GM19240 (cell line): Measurements from ENCODE around the gene RFX5.

Experiments
- DNase-seq: peaks from one replicate; pipeline ENCODE4 v3.0.0; 2011; ENCODE audit warnings: low spot score; ENCODE audit not compliant: insufficient read length

RFX5 gene

DNA sequence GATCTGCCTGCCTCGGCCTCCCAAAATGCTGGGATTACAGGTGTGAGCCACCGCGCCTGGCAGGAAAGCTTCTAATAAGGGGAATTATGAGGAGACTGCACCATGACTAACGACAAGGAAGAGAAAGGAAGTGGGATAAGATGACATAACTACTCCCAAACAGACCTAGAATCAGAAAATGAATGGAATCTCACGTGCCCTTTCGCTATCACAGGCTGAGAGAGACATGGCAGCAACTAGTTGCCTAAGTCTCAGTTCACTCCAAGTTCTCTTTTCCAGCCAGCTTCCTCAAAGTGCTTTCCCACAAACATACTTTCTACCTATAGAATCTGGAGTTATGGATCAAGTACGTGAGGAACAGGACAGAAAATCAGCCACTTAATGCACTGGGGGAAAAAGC lies 21.8 kb downstream of the RFX5 start:
- DNase-seq, result no peak

DNA sequence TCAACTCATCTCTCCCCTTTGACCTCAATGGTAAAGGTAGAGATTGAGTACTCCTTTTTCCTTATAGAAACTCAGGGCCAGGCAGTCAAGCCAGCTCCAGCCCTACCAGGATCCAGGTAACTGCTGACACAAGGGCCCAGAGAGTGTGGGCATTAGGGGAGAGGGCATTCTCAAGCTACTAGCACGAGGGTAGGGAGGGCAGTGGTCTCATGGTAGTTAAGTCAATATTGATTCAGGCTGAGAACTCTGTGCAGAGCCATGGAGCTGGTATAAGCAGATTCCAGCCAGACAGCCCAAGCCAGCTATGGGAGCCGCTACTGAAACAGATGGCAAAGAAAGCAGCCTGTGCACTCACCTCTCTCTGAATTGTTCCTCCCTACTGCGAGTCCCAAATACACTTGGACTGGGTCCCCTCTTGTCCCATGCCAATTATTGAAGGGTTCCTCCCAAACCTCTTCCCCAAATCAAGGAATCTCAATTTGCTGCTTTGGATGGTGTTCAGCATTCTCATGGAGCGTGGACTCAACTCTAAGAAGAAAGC lies 22.6 kb downstream of the RFX5 start:
- no peak for DNase-seq

DNA sequence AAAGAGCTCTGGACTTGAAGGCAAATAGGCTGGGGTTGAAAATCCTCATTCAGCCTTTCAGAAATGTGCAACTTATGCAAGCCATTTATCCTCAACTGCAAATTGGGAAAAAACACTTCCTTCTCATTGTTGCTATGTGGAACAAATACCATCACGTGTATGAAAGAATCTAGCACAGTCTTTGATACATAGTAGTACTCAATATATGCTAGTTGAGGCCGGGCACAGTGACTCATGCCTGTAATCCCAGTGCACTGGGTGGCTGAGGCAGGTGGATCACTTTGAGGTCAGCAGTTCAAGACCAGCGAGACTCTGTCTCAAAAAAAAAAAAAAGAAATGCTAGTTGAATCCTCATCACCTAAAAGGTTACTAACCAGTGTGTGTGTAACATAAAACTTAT lies 28.1 kb downstream of the RFX5 start:
- no peak for DNase-seq

DNA sequence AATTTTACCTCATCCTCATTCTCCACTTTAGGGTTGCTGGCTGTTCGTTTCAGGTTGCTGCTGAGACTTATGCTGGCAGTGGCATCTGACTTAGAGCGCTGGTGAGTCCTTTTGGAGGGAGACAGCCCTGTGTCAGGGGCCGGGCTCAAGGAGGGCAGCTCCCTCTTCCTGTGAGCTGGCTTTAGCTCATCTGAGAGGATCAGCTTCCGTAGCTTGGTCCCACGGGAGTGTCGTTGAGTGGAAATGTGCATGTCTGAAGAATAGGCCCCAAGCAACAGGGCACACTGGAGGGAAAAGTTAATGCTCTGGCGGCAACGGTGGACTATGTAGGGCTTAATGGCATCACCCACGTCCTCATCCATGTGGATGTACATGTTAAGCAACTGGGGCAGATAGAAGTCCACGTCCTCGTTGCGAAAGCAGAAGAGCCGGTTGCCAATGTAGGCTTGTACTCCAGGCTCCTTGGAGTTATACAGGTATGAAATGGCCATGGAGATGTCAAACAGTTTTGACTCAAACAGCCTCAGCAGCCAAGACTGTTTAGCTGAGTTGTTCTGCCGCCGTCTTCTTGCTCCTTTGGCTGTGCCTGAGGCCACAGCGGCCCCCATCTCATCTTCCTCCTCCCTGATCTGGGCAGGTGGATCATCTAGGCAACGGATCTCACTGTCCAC lies 31.4 kb downstream of the RFX5 start:
- DNase-seq, result no peak

DNA sequence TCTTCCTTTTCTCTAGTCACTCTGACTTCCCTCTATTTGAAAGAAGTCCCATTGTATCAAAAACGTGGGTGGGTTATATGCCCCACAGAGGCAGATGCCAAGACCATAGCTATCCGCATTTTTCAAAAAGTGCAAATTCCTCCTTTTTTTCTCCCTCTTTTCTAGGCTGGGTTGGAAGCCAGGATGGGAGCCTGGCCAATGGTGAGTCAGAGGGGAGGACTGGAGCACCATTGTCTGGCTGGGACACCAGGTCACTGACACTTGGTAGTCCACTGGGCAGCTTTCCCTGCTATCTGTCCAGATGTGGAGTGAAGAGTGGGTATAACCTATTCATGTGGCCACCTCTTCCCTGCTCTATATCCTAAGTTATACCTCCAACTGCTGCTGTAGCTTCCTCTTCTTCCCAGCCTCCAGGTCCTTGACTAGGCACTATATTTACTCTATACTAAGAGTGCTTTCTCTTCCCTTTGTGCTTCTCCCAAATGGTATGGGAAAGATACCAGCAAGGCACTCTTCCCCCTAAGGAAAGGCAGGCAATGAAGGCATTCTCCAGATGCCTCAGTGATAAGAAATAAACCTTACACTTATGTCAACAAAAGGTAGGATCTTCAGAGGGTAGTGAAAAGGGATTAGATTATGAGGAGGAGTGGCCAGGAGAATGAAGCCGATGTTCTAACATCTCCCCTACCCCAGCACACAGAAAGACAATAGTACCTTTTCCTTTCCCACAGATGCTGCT lies 32.7 kb downstream of the RFX5 start:
- DNase-seq, result no peak

DNA sequence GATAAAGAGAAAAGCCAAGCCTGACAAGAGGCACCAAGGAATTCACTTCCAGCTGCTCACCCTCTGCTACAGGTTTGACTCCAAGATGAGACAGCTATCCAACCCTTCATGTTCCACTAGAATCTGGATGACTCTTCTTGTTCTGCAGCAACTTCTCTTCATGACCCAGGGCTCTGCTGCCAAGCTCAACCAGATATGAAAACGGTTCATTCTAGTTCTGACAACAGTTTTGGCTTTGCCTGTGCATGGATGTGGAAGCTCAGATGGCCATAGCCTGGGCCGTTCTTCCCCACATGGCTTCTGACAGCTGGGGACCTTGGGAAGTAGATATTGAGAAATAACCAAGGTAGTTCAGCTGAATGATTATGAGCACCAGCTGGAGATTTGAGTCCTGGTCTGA lies 33.6 kb downstream of the RFX5 start:
- no peak for DNase-seq

DNA sequence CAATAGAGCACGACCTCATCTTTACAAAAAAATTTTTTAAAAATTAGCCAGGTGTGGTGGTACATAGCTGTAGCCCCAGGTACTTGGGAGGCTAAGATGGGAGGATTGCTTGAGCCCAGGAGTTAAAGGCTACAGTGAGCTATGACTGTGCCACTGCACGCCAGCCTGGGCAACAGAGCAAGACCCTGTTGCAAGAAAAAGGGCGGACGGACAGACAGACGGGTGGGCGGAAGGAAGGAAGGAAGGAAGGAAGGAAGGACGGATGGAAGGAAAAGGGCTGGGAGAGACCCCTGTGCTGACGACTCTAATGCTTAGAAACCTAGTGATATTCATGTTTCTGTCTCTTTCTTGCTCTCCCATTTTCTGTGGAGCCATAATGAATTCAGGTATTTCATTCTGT lies 34.2 kb downstream of the RFX5 start:
- no peak for DNase-seq

DNA sequence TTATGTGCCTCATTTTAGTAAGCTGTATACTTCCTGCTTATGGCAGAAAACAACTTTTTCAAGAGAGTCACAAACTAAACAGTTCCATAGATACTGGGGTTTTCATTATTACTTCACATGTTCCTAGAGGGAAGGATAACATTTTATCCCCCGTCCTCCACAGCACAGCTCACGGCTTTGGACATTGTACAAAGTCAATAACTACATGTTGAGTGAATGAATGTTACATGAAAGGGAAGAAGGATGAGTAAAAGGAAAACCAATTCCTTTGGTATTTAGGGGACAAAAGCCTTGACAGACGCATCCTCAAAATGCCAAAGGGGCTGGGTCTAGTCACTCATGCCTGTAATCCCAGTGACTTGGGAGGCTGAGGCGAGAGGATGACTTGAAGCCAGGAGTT lies 34.6 kb downstream of the RFX5 start:
- no peak for DNase-seq

DNA sequence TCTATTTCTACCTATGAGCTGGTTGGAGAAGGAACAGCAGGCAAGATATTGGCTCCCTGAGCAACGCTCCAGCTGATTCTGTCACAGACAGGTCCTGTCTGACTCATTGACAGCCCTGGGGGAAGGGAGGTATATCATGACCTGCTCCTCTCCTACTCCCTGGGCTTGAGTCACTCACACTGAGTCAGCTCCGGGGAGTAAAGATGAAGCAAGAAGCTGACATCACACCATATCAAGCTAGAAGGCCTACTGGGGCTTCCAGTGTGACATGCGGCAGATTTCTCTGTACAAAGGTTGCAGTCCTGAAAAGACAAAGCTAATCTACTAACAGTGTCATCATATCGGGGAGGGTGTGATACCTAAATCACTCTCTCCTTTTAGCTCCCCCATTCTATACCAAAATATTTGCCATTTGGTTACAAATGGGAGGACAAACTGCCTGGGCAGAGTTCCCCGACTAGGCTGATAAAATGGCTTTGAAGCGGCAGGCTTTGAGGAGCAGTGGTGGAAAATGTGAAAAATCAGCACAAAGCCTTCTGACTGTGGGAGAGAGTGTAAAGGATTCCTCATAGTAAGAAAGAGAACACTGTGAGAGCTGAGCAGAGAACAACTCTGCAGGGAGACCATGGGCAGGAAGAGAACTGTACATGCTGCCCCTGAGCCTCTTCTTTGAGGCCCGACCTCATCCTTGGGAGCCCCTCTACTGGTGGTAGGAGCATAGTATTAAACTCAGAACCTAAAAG lies 35.3 kb downstream of the RFX5 start:
- DNase-seq, result no peak

DNA sequence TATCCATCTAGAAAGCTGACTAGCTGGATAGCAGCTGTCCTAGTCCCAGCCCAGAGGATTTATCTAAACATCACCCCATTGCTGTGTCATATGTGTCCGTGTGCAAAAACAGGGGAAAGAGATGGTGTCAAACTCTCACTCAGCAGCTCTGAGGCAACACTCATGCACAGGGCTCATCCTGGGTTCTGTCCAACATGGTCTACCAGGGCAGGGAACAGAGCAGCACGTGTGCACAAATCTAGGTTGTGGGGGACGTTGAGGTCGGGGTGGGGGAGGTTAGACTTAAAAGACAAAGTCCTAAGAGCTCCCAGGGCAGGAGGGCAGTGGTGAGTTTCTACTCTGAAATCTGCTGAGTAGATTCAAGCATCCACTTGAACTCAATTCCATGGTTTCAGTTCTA lies 36.0 kb downstream of the RFX5 start:
- no peak for DNase-seq

DNA sequence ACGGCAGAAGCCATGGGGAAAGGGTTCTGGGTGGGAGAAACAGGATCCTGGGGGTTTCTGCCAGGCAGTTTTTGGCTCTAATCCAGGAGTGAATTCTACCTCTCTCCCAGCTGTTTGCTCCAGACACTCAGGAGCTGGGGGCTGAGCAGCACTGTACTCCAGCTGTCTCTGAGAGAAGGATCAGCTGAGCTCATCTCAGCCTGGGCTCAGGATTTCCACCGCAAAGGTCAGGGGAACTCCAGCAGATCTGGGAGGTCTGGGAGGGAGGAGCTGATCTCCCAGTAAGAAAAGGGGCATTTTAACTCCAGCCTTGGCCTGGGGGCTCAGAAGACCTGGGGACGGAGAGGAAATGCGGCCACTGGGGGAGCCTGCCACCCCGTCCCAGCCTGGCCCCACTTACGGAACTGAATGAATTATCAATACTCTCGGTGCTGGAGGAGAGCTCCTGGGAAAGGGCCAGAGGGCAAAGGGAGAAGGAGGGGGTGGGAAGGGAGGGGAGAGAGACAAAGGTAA lies 37.2 kb downstream of the RFX5 start:
- DNase-seq, result no peak

DNA sequence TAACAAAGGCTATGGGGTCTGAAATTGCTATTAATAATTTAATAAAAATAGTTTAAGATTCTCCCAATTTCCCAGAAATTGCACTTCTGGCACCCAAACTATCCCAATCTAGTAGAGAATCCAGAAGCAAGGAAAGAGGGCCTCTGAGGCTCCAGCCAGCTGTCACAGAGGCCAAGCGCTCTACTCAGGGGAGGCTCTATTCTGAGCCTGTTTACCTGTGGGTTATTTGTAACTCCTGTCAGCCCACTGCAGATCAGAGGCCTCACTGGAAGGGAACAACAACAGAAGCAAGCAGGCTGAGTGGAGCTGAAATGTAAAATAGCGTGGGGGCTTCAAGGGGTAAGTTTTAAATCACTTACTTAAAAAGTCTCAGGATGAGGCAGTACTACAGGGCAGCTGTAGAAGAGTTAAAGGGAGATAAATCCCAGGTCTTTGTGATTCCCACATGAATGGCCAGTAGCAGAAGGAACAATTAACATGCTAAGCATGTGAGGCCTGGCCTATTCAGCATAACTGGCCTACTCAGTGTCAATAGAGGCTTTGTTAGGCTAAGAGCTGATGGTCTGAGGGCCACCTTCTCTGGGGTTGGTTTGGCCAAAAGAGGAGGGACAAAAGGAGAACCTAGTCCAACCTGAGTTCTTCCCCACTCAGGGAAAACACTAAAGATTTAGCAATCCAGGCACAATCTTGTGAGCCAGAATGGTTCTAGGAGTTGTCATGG lies 52.1 kb downstream of the RFX5 start:
- DNase-seq, result no peak

DNA sequence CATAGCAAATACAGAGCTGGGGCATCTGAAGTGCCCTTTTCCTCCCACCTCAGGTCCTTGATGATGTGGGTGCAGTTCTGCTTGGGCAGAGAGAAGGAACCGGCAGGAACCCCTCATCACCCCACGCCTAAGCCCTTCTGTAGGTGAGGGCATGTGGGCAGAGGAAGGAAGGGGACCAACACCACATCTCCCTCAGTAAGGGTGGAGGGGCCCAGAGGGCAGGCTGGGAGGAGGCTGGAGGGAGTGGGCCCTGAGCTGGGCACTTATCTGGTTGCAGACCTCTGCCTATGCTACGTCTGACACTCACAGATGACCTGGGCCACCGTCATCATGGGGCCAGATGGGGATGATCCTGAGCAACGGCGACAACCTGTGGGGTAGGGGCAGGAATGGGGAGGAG lies 54.0 kb downstream of the RFX5 start:
- no peak for DNase-seq

DNA sequence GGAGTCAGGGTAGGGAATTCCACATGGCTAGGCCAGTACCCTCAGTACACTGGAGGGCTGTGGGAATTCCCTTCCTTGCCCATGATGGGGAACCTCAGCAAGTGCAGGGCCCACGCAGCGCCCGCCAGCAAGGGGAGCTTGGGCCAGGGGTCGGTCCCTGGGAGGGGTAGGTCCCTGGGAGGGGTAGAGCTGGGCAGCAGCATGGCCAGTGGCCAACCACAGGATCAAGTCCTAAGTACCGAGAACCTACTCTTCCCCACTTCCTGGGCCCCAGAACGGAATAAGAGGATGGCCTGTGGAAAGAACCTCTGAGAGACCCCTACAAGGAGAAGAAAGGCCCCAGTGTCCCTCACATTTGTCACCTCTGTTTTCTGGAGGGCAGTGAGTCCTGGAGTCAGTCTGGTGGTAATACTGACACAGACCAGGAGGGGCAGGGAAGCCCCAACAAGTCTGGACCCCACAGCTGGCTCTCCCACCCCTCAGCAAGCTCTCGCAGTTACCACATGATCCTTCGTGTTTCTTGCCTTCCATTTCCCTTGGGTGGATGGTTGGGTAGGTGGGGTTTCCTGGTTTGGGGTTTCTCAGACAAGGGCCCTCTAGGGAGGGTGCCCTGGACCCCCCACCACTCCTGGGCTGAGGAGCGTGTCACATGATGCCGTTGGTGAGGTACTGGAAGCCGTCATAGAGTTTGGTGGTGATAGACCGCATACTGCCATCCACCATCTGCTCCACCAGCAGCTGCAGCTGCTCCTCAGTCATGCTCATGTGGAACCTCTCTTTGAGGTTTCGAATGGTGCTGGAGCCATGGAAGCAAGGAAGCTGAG lies 54.6 kb downstream of the RFX5 start:
- DNase-seq, result no peak

DNA sequence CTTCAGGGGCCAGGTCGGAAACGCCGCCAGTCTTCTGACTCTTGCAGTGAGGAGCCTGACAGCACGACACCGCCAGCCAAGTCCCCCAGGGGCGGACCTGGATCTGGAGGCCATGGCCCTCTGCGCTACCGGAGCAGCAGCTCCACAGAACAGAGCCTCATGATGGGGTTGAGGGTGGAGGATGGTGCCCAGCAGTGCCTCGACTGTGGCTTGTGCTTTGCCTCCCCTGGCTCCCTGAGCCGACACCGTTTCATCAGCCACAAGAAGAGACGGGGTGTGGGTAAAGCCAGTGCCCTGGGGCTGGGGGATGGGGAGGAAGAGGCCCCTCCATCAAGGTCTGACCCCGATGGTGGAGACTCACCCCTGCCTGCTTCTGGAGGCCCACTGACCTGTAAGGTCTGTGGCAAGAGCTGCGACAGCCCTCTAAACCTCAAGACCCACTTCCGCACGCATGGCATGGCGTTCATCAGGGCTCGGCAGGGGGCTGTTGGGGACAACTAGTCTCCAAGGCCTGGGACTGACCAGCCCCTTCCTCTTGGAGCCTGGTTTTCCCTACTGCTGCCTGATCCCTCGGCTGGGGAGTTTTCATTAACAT lies 56.2 kb downstream of the RFX5 start:
- no peak for DNase-seq
